A673 (cell line): ENCODE data around the gene FAM177A1.

Experiments used
- EZH2 ChIP-seq: fragments of 200-600 bp; sonication (generic); IDR thresholded peaks from 2 replicates; pipeline ENCODE4 v1.6.1; 2017; ENCODE audit warnings: borderline replicate concordance, low read depth, mild to moderate bottlenecking, mixed read lengths, antibody characterized with exemption, low read length; ENCODE audit not compliant: poor library complexity, severe bottlenecking
- TF ChIP-seq, protein P1 (sequence below): fragments of 300-800, 200-600 bp; sonication (generic); conservative IDR thresholded peaks from 2 replicates; pipeline ENCODE4 v1.5.1; 2017; ENCODE audit warnings: low read depth, mild to moderate bottlenecking, antibody characterized with exemption, low read length, moderate library complexity, mixed read lengths

DNA sequence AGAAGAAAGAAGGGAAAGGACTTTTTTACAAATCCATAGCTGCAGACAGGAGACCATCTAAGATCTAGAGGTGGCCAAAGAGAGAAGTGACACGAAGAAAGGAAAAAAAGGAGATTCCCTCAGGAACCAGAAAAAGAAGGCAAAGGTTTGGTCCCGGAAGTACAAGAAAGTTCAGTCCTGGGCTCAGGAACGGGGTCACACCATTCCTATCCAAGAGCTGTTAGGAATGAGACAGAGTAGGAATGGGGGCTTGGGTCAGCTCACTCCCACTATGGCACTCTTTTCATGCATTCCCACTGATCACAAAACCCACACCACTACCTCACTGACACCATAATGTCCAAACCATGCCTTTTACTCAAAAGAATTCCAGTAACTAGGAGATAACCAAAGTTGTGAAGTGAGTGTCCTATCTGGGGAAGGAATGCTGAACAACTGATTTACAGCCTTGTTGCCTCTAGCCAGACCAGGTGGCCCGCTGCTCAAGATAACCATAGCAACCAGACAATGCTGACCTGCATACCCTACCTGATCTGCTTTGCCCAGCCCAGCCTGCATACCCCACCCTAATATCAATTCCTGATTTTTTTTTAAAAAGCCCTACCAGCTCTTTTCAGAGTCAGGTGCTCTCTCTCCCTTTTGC, 67.4 kb downstream of the FAM177A1 start:
- TF ChIP-seq, protein P1, sequence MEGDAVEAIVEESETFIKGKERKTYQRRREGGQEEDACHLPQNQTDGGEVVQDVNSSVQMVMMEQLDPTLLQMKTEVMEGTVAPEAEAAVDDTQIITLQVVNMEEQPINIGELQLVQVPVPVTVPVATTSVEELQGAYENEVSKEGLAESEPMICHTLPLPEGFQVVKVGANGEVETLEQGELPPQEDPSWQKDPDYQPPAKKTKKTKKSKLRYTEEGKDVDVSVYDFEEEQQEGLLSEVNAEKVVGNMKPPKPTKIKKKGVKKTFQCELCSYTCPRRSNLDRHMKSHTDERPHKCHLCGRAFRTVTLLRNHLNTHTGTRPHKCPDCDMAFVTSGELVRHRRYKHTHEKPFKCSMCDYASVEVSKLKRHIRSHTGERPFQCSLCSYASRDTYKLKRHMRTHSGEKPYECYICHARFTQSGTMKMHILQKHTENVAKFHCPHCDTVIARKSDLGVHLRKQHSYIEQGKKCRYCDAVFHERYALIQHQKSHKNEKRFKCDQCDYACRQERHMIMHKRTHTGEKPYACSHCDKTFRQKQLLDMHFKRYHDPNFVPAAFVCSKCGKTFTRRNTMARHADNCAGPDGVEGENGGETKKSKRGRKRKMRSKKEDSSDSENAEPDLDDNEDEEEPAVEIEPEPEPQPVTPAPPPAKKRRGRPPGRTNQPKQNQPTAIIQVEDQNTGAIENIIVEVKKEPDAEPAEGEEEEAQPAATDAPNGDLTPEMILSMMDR: no peak
- TF ChIP-seq EZH2: no peak
